Lung (tissue), 12 donors: Measurements from ENCODE around the gene CHST13. TPM values are rescaled to one million over a fixed set of nuclear protein-coding genes. Genes with fewer than 3 reads are reported as not detected.

Source experiments
- ATAC-seq: fragments of 200-7000 bp; cut with Tn5 transposase; one replicate; pipeline ENCODE4 v1.9.1; 2020; ENCODE audit warnings: moderate number of reproducible peaks; ENCODE audit not compliant: insufficient read depth, low FRiP score
- DNase-seq, 3 donors: peaks; one replicate each; pipeline ENCODE4 v3.0.0-alpha.2; 2013 to 2017
- H3K27ac ChIP-seq, 2 donors: one replicate each; pipeline ENCODE4 v1.5.1; 2013; ENCODE audit warnings: mild to moderate bottlenecking in 2 of 2, moderate library complexity in 2 of 2, control low read depth in 1 of 2, inconsistent platforms in 1 of 2, low read depth in 1 of 2, low read length in 1 of 2
- H3K27me3 ChIP-seq, 3 donors: one replicate each; pipeline ENCODE4 v1.5.1; 2013; ENCODE audit warnings: low read length in 2 of 3; ENCODE audit not compliant: control insufficient read depth in 3 of 3, insufficient read depth in 3 of 3
- H3K36me3 ChIP-seq, 4 donors: one replicate each; pipeline ENCODE4 v1.5.1; 2013; ENCODE audit warnings: low read length in 4 of 4, mild to moderate bottlenecking in 1 of 4, moderate library complexity in 1 of 4; ENCODE audit not compliant: control insufficient read depth in 4 of 4, insufficient read depth in 4 of 4
- H3K4me1 ChIP-seq, 5 donors: one replicate each; pipeline ENCODE4 v1.5.1; 2013; ENCODE audit warnings: low read length in 5 of 5, mild to moderate bottlenecking in 2 of 5, moderate library complexity in 1 of 5; ENCODE audit not compliant: control insufficient read depth in 5 of 5, insufficient read depth in 5 of 5
- H3K4me3 ChIP-seq: one replicate; pipeline ENCODE4 v1.5.1; 2013; ENCODE audit warnings: mild to moderate bottlenecking, control low read depth, moderate library complexity
- H3K9ac ChIP-seq, 2 donors: one replicate each; pipeline ENCODE4 v1.5.1; 2013; ENCODE audit warnings: low read length in 2 of 2, control low read depth in 1 of 2; ENCODE audit not compliant: insufficient read depth in 1 of 2
- H3K9me3 ChIP-seq, 4 donors: one replicate each; pipeline ENCODE4 v1.5.1; 2013; ENCODE audit warnings: low read length in 3 of 4, mild to moderate bottlenecking in 1 of 4, moderate library complexity in 1 of 4; ENCODE audit not compliant: control insufficient read depth in 4 of 4, insufficient read depth in 3 of 4
- CTCF ChIP-seq: IDR thresholded peaks from 2 replicates; pipeline ENCODE4 v1.5.1; 2012; ENCODE audit warnings: mild to moderate bottlenecking; ENCODE audit errors: control extremely low read depth, extremely low read depth
- WGBS, 2 donors: extraction: QIAGEN DNeasy Blood & Tissue Kit; methylation state at CpG; one replicate each; pipeline ENCODE4 v1.1.7; 2013; 5-methylcytosine and 5-hydroxymethylcytosine counted together
- polyA plus RNA-seq, 2 donors: library from polyadenylated mRNA; stranded (reverse); fragments of 200-250 nt; gene quantifications; one replicate each; pipeline ENCODE4 v1.2.1, GENCODE V29; 2013
- total RNA-seq, 2 donors: library from RNA; depleted of rRNA in 1 of 2; stranded (reverse); fragments of >200 nt in 1 of 2; gene quantifications; one replicate each; pipeline ENCODE4 v1.2.1, GENCODE V29; 2014 to 2021
- donor health status: control.
- donor health status: control.
- donor health status: Bipolar disorder and iron deficiency.
- donor health status: healthy.
- donor health status: DM: yes; HTN: yes; CAD: no.

CHST13 gene
- total and polyA plus RNA-seq, 4 donors: 0.51 to 3.6 (median 1.7) TPM

GRCh38 chr3:126488886-126489569 lies 34.9 kb upstream of the CHST13 start:
- Histone ChIP-seq H3K9me3 (no peaks in the 10 kb centered on the region), H3K9ac (no peak overlapping the region), H3K36me3 (no peaks in the 10 kb centered on the region), H3K4me1 (peaks cover 0 to 9% (median 0%) of the 10 kb centered on the region in 5 donors), H3K4me3 (no peak overlapping the region), H3K27me3 (peaks cover 0 to 2% (median 0%) of the 10 kb centered on the region in 3 donors), H3K27ac (no peak overlapping the region)
- no peak for TF ChIP-seq CTCF
- no peak for DNase-seq
- ATAC-seq: no peak
- WGBS, 2 donors: 93 to 95% methylated on average over 16 of the region's 16 CpGs

DNA sequence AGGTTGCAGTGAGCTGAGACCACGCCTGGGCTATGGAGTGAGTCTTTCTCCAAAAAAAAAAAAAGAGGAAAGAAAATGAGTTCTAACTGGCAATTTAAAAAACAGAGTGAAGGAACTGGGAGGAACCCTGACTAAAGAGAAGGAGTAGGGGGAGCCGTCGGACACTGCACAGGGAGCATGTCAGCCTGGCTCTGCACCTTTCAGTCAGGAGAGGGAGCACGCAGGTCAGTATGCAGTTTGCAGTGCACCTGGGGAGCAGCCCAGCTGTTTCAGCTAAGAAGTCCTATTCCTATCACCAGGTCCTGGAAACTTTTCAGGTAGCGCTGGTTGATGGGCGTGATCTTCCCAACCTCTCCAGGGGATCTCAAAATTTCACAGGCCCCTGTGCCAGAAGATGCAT lies 33.3 kb upstream of the CHST13 start:
- Histone ChIP-seq H3K4me1 (peaks cover 0 to 9% (median 0%) of the 10 kb centered on the region in 5 donors), H3K27me3 (peaks cover 0 to 2% (median 0%) of the 10 kb centered on the region in 3 donors), H3K36me3 (no peaks in the 10 kb centered on the region), H3K9ac (no peak overlapping the region), H3K27ac (no peak overlapping the region), H3K9me3 (no peaks in the 10 kb centered on the region), H3K4me3 (no peak overlapping the region)
- ATAC-seq (no peak), DNase-seq (no peak)
- TF ChIP-seq CTCF: no peak
- 84 to 86% methylated on average over 6 of the region's 6 CpGs for WGBS, 2 donors

- no peak for ATAC-seq
- peaks cover 0 to 9% (median 0%) of the 10 kb centered on the region in 5 donors for H3K4me1 ChIP-seq
- H3K9ac ChIP-seq: no peak overlapping the region
- H3K9me3 ChIP-seq: no peaks in the 10 kb centered on the region
- DNase-seq: no peak
- TF ChIP-seq CTCF: no peak
- 70 to 81% methylated on average over 21 of the region's 21 CpGs for WGBS, 2 donors
- H3K4me3 ChIP-seq: no peak overlapping the region
- peaks cover 0 to 2% (median 0%) of the 10 kb centered on the region in 3 donors for H3K27me3 ChIP-seq
- no peak overlapping the region for H3K27ac ChIP-seq
- H3K36me3 ChIP-seq: no peaks in the 10 kb centered on the region
These were observed 32.5 kb upstream of the CHST13 start for GRCh38 chr3:126491221-126492013.
